ENCODE data around the gene SLC15A1. TPM values are rescaled to one million over a fixed set of nuclear protein-coding genes. Genes with fewer than 3 reads are reported as not detected.

Gene SLC15A1
- total and polyA plus RNA-seq, 10 donors, result 0.03 TPM; not detected in 8

GRCh38 chr13:98743377-98743776 is 9.1 kb downstream of the SLC15A1 start:
- Histone ChIP-seq H3K36me3 (no peaks in the 10 kb centered on the region), H3K4me3 (no peak overlapping the region), H3K27me3 (replicated peaks in 1 of 7) (no peaks in the 10 kb centered on the region), H3K4me1 (no peaks in the 10 kb centered on the region), H3K9me3 (peaks cover 0 to 10% (median 6%) of the 10 kb centered on the region in 8 donors), H3K27ac (no peak overlapping the region)
- intact Hi-C loops (cut with DNase I; ENCODE audit: low total_unique reads), result no loop called here
- 77 to 90% (median 87%) methylated on average over 2 of the region's 2 CpGs for WGBS, 5 donors
- TF ChIP-seq POLR2AphosphoS5 (IDR thresholded peaks at IDR 0.05) (no peak), POLR2A (IDR thresholded peaks at IDR 0.05) (no peak), CTCF (IDR thresholded peaks at IDR 0.05 in 8 of 11, conservative IDR thresholded peaks at IDR 0.05 in 3 of 11) (no peak)
- DNase-seq, result no peak

GRCh38 chr13:98742961-98743360 is 9.5 kb downstream of the SLC15A1 start:
- DNase-seq, result no peak
- no peak overlapping the region for H3K27ac ChIP-seq
- H3K36me3 ChIP-seq, result no peaks in the 10 kb centered on the region
- no peaks in the 10 kb centered on the region for H3K4me1 ChIP-seq
- no peaks in the 10 kb centered on the region for H3K27me3 ChIP-seq (replicated peaks in 1 of 7)
- no peak overlapping the region for H3K4me3 ChIP-seq
- 79 to 93% (median 84%) methylated on average over 5 of the region's 5 CpGs for WGBS, 5 donors
- intact Hi-C loops (cut with DNase I; ENCODE audit: low total_unique reads), result no loop called here
- no peak for TF ChIP-seq POLR2A (IDR thresholded peaks at IDR 0.05)
- TF ChIP-seq POLR2AphosphoS5 (IDR thresholded peaks at IDR 0.05), result no peak
- peaks cover 0 to 15% (median 11%) of the 10 kb centered on the region in 8 donors for H3K9me3 ChIP-seq

GRCh38 chr13:98741741-98742435 is 10.6 kb downstream of the SLC15A1 start:
- intact Hi-C loops (cut with DNase I; ENCODE audit: low total_unique reads), result no loop called here

GRCh38 chr13:98740131-98740530 is 12.3 kb downstream of the SLC15A1 start:
- H3K27me3 ChIP-seq (replicated peaks in 1 of 7), result no peaks in the 10 kb centered on the region
- H3K4me3 ChIP-seq, result no peak overlapping the region
- 88 to 92% (median 90%) methylated on average over 6 to 8 of the region's 8 CpGs for WGBS, 5 donors
- TF ChIP-seq POLR2AphosphoS5 (IDR thresholded peaks at IDR 0.05) (no peak), CTCF (IDR thresholded peaks at IDR 0.05 in 8 of 11, conservative IDR thresholded peaks at IDR 0.05 in 3 of 11) (no peak), POLR2A (IDR thresholded peaks at IDR 0.05) (no peak)
- H3K27ac ChIP-seq, result no peak overlapping the region
- H3K36me3 ChIP-seq, result no peaks in the 10 kb centered on the region
- H3K9me3 ChIP-seq, result peaks cover 0 to 27% (median 20%) of the 10 kb centered on the region in 8 donors
- intact Hi-C loops (cut with DNase I; ENCODE audit: low total_unique reads), result no loop called here
- no peaks in the 10 kb centered on the region for H3K4me1 ChIP-seq
- no peak for DNase-seq

More at GRCh38 chr13:98741741-98742435, 10.6 kb downstream of the SLC15A1 start:
- H3K27me3 ChIP-seq (replicated peaks in 1 of 7), result no peaks in the 10 kb centered on the region
- H3K9me3 ChIP-seq, result peaks cover 0 to 25% (median 20%) of the 10 kb centered on the region in 8 donors
- H3K36me3 ChIP-seq, result no peaks in the 10 kb centered on the region
- no peak overlapping the region for H3K4me3 ChIP-seq
- DNase-seq, result no peak
- TF ChIP-seq POLR2A (IDR thresholded peaks at IDR 0.05) (no peak), CTCF (IDR thresholded peaks at IDR 0.05 in 8 of 11, conservative IDR thresholded peaks at IDR 0.05 in 3 of 11) (no peak), POLR2AphosphoS5 (IDR thresholded peaks at IDR 0.05) (no peak)
- H3K4me1 ChIP-seq, result no peaks in the 10 kb centered on the region
- WGBS, 5 donors, result 81 to 88% (median 85%) methylated on average over 9 to 14 of the region's 14 CpGs
- H3K27ac ChIP-seq, result no peak overlapping the region
